HG02798 (cell line): ENCODE results near the gene DPY19L1.
"Not testable (repeated sequence)": the region's sequence is repeated elsewhere in the genome, so short reads cannot be mapped to it uniquely, and the experiment has no call there.

Experiments
- ATAC-seq: cut with Tn5 transposase; IDR thresholded peaks from one replicate; pipeline ENCODE4 v1.9.1; 2021; ENCODE audit warnings: mild to moderate bottlenecking; ENCODE audit not compliant: unreplicated experiment, poor library complexity

Gene DPY19L1

GRCh38 chr7:35037211-35037525 lies at the start of gene DPY19L1:
DPY19L1 (minus strand) TSS chr7:35037485; CDS start chr7:35037394, 91 bp downstream.
- no peak for ATAC-seq

GRCh38 chr7:35079517-35079916 lies 42.2 kb upstream of the DPY19L1 start:
- not testable (repeated sequence) for ATAC-seq

- not testable (repeated sequence) for ATAC-seq
Observed at GRCh38 chr7:35074008-35074407, 36.7 kb upstream of the DPY19L1 start.

GRCh38 chr7:35072950-35073827 lies 35.9 kb upstream of the DPY19L1 start:
- peak; percentile 50 for ATAC-seq

- ATAC-seq: not testable (repeated sequence)
Observed at GRCh38 chr7:35069084-35069483, 31.8 kb upstream of the DPY19L1 start.

GRCh38 chr7:35065382-35065781 lies 28.1 kb upstream of the DPY19L1 start:
- not testable (repeated sequence) for ATAC-seq

GRCh38 chr7:35058571-35058970 lies 21.3 kb upstream of the DPY19L1 start:
- not testable (repeated sequence) for ATAC-seq

DNA sequence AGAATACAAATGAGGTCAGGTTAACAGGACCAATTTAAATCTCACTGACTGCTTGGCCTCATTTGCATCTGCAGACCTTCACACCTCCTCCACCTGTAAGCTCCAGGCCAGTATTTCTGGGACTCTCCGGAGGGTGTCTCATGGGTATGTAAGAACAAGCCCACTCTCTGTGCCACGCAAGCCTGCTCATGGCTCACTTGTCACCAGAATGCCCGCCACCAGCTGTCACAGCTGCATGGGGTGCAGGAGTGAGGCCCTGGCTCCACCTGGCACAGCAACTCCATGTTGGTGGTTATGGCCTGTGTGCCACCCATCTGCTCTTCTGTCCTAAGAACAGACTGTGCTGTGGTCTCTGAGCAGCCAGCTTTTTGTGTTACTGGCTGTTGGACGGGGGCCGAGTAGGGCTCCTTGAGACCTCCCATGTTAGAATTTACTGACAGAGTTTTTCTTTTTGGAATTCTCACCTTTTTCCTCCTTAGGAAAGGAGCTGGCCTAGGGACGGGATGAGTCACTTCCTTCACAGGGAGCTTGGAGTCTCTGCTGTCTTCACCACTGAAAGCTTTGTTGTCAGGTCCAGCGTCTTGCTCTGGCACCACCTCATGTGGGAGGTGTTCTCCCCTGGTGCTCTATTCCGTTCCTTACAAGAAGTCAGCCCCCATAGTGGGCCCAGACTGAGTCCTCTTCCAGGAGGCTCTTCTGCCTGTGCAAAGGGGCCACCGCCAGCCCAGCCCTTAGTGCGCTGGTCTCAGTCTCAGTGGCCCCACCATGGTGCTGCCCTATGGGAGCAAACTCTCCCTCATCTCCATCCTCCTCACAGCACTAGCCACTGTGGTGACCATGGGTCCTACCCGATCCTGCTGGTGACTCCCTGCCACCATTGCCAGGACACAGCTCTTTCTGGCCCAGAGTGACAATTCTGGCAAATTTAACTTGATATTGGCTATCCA lies 20.5 kb upstream of the DPY19L1 start:
- not testable (repeated sequence) for ATAC-seq

- ATAC-seq: peak; percentile 42
Observed at GRCh38 chr7:35055733-35056132, 18.4 kb upstream of the DPY19L1 start.

- not testable (repeated sequence) for ATAC-seq
Observed at GRCh38 chr7:35053488-35054175, 16.3 kb upstream of the DPY19L1 start.

- ATAC-seq: not testable (repeated sequence)
Observed at GRCh38 chr7:35048390-35048789, 11.1 kb upstream of the DPY19L1 start.

DNA sequence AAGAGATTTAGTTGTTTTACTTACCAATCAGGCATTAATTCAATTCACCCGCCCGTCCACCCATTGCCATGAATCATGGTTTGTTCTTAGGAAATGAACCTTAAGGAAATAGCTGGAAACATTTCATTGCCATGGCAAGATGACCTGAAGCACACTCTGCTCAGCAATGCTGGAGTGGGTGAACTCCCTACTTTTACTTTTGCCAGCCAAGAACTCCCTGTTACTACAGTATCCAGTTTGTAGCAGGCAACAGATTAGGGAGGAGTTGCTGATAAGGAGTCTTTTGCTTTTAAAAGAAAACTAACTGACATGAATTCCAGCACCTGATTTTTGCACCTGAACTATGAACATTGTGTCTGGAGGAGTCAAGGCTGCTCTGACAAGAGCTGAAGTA lies 10.6 kb upstream of the DPY19L1 start:
- ATAC-seq: not testable (repeated sequence)

DNA sequence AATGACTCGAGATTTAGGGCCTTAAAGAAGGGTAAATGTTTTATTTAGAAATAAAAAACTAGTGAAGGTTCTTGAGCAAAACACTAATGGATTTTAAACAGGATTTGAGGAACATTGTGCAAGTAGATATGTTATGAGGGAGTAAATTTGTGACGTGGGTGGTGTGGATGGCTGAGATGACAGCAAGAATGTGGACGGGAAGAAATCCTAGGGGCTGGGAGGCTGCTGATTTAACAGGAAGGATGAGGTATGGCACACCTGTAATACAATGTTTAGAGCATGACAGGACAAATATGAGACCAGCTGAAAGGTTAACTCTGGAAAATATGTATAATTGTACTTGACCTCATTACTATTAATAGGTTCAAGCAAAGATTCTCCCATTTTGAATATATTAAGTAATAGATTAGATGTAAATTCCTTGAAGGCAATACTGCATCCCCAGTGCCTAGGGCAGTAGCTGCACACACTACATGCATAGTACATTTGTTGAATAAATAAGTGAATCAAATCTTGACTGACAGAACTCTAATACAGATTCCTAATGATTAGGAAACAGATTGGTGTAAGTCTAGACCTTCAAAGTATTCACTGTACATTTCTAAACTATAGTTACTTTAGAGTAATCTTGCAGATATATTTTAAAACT lies 10.1 kb upstream of the DPY19L1 start:
- ATAC-seq: not testable (repeated sequence)

DNA sequence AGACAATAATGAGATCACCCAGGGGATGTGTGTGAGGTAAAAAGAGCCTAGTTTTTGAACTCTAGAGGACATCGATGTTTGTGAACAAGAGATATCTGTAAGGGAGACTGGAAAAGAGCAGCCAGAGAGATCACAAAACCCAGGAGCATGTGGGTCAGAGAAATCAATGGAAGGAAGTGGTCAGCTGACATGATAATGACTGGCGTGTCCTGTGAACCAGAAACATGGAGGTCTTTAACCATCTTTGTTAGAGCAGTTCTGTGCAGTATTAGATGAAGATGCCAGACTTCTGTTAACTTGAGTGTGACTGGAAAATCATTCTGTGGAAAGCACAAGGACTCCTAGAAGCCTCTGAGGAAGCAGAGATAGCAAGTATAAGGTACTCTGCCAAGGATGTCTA lies 6.0 kb upstream of the DPY19L1 start:
- not testable (repeated sequence) for ATAC-seq

DNA sequence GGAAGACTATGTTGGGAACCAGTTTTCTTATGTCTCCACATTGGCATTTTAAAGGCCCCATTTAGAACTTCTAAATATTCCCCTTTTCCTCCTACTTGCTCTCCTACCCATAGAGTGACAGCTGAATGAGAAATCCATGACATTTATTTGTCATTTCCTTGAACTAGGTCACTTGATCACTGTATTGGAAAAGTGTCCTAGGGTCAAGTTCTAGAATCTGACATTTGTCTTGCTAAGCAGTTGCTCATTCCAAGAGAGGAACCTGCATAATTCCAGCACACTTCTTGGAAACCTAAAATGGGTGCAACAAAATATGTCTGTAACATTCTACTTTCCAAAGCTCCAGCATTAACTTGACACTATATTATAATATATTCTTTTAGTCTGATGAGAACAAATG lies 3.6 kb upstream of the DPY19L1 start:
- ATAC-seq: no peak

DNA sequence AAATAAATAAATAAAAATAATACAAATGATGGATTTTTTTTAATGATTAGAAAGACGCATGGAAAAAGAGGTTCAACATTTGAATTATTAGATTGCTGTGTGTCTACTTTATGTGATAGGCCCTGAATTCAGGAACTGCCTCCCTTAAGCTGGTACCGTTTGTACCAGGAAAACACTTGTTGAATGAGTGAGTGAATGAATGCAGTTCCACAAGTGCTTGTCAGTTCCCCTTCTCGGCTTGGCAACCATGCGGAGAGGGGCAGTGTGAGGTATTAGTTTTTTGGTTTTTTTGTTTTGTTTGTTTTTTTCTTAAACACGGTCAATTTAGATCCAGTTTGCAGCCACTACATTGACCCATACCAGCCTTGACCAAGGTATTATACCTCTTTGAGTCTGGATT lies 2.1 kb upstream of the DPY19L1 start:
- ATAC-seq: no peak

- no peak for ATAC-seq
Observed at GRCh38 chr7:35038354-35038753, 1.1 kb upstream of the DPY19L1 start.

DNA sequence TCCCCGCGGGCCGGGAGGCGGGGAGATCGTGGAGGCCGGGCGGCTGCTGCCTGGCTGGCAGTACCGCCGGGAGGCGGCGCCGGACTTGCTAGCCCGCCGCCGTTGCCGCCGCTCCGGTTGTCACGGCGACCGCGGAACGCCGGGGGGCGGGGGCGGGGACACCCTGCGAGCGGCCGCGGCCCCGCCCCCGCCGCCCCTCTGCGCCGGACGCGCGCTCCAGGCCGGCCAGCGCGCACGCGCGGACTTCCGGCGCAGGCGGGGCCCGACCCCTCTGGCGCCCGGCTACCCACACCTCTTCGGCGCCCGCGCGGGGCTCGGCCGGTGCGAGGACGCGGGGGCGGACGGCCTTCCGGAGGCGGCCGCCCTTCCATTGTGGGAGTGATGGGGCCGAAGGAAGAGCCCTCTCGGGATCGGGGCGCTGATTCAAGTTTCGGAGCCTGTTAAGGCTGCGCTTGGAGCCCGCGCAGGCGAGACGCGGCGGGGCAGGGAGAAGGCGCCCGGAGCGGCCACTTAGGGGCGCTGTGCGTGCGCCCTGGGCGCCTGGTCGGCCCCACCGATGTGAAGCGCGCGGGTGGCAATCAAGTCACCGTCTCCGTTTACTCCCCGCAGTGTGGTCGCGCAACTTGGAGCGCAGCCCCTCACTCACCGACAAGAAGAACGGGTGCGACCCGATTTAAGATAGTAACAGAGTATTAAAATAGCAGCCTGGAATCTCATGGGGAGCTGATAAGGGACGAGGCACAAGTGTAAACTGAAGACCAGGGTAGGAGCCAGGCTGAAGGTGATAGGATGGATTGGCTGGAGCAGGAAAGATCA lies 449 bp upstream of the DPY19L1 start:
- peak; percentile 90 for ATAC-seq
